ENCODE measurements around the gene PROK1.

The PROK1 gene

DNA sequence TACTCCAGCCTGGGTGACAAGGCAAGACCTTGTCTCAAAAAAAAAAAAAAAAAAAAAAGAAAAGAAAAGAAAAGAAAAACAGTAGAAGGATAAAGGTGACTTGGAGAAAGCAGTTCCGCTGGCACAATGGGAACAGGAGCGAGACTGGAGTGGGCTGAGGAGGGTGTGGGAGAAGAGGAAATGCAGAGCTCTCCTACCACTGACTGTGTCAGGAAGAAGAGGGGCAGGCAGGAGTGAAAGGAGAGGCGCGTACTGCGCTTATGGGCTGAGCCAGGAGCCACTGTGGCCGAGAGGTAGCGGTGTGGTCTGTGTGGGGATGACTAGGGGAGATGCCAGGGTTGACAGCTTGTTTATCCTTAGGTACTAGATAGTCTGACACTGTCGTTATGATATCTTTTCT is 6.4 kb upstream of the PROK1 start:
- TF ChIP-seq, protein P1, sequence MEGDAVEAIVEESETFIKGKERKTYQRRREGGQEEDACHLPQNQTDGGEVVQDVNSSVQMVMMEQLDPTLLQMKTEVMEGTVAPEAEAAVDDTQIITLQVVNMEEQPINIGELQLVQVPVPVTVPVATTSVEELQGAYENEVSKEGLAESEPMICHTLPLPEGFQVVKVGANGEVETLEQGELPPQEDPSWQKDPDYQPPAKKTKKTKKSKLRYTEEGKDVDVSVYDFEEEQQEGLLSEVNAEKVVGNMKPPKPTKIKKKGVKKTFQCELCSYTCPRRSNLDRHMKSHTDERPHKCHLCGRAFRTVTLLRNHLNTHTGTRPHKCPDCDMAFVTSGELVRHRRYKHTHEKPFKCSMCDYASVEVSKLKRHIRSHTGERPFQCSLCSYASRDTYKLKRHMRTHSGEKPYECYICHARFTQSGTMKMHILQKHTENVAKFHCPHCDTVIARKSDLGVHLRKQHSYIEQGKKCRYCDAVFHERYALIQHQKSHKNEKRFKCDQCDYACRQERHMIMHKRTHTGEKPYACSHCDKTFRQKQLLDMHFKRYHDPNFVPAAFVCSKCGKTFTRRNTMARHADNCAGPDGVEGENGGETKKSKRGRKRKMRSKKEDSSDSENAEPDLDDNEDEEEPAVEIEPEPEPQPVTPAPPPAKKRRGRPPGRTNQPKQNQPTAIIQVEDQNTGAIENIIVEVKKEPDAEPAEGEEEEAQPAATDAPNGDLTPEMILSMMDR (IDR thresholded peaks at IDR 0.05; ENCODE audit: insufficient read depth, missing control alignments) = no peak
- FAIRE-seq (no peak), DNase-seq (ENCODE audit: insufficient read length, low spot score) (no peak)

DNA sequence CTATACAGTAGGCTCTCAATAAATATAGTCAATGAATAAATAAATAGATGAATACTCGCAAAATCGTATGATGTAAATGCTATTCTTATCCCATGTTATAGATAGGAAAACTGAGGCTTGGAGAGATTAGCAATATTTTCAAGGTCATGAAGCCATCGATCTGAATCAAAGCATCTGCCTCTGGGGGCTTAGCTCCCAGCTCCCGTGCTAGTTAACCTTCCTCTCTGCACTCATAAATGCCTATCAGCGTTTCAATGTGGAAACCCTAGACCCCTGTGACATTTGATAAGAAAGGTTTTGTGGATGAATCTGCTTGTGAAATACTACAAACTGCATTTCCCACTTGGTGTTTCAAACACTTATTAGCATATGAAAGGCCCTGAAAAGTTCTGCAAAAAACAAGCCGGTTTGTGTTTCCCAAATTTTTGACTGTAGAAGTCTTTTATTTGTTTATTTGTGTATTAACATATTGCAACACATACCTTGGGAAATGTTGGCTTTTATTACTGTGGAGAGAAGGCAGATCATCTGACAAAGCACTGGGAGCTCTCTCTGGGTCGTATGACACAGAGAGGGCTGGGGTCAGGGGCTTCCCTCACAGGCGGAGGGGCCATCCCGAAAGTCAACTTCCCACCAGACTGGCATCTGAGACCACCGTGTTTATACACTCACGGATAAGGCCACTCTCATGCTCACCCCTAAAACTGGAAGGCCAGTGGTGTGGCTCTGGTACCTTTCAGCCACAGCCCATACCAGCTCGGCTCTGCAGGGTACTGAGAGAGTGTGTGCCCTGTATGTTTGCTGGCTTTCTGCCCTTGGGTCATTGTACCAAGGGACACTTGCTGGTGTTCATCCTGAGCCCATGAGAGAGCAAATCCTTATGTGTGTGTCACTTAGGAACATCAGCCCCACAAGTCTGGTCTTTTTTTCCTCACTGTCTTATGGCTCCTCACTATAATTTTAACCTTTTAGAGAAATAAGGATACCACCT is 993 bp upstream of the PROK1 start:
- DNase-seq (ENCODE audit: insufficient read length, low spot score) (no peak), FAIRE-seq (no peak)
- TF ChIP-seq, protein P1 (IDR thresholded peaks at IDR 0.05; ENCODE audit: insufficient read depth, missing control alignments) = no peak

DNA sequence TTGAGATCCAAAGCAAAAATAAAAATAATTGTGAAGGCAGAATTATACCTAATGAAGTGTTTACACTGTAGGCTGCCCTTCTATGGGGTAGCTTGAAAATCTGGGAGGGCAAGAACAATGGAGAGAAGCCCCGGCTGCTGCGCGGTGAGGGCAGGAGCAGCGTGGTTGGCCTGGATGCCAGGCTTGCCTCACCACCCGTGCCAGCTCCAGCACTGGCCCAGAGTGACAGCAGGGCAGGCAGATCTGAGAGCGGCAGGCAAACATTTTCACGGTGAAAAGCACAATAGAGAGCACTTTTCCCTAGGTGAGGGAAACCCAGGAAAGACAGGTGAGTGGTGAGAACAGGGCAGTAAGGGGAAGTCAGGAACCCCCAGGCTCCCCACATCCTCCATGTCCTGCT is 1.4 kb downstream of the PROK1 start:
- TF ChIP-seq, protein P1 (IDR thresholded peaks at IDR 0.05; ENCODE audit: insufficient read depth, missing control alignments) = no peak
- no peak for DNase-seq (ENCODE audit: insufficient read length, low spot score)

DNA sequence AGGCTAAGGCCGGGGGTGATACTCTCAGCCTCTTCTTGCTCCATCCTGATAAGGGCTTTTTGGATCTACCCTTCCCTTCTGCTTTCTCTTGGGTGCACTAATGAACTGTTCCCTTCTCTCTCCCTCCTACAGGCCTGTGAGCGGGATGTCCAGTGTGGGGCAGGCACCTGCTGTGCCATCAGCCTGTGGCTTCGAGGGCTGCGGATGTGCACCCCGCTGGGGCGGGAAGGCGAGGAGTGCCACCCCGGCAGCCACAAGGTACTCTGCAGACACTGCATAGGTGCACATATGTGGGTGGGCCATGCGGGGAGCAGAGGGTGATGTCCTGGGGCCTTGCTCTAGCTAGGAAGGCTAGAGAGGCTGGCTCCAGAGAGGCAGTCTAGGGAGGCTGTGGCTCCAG is 2.9 kb downstream of the PROK1 start:
- TF ChIP-seq, protein P1 (IDR thresholded peaks at IDR 0.05; ENCODE audit: insufficient read depth, missing control alignments) = no peak

More for the DNA sequence above, 1.4 kb downstream of the PROK1 start:
- FAIRE-seq = no peak

DNA sequence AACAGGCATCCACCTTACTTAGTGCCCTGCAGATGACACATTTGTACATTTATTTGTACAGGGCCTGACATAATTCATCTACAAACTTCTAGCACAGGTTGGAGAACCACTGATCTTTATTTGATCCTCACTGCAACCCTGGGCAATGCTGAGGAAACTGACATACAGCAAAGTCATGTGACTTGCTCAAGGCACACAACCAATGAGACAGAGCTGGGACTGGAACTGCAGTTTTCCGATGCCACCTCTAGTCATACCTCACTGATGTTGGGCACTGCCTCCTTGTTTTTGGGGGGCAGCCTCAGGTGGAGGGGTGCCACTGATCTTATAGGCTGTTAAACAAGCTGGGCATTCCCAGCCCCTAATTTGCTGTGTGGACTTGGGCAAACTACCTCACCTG is 3.4 kb downstream of the PROK1 start:
- DNase-seq (ENCODE audit: insufficient read length, low spot score) (no peak), FAIRE-seq (no peak)
- TF ChIP-seq, protein P1 (IDR thresholded peaks at IDR 0.05; ENCODE audit: insufficient read depth, missing control alignments) = no peak

More for the DNA sequence above, 2.9 kb downstream of the PROK1 start:
- DNase-seq (ENCODE audit: insufficient read length, low spot score) = no peak
- no peak for FAIRE-seq

DNA sequence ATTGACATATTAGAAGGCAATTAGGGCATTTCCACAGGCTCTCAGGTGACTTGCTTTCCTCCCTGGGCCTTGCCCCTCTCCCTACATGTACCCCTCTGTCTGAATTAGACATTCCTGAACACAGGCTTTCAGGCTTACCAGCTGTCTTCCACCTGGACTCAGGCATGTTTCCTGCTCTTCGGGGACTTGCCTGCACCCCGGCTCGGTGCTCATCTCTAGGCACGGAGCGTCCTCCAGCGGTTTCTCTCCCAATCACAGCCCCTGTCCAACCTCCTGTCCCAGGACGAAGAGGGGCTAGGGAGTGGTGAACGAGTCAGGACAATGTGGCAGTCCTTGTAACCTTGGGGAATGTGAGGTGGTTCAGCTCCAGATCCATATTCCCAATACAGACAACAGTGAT is 4.2 kb downstream of the PROK1 start:
- FAIRE-seq = no peak
- TF ChIP-seq, protein P1 (IDR thresholded peaks at IDR 0.05; ENCODE audit: insufficient read depth, missing control alignments) = no peak
- DNase-seq (ENCODE audit: insufficient read length, low spot score) = no peak

DNA sequence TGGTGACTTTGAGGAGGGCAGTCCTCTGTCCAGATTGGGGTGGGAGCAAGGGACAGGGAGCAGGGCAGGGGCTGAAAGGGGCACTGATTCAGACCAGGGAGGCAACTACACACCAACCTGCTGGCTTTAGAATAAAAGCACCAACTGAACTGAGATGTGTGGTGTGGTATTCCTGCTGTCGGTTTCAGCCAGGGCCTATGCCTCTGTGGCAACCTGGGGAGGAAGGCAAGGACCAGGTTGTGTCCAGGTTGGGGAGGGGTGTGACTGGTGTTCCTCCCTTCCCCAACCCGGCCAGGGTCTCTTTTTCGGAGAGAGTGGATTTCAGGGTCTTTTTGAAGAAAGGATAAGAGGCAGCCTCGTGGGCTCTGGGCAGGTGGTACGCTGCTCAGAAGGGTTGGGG is 6.3 kb downstream of the PROK1 start:
- DNase-seq (ENCODE audit: insufficient read length, low spot score) (no peak), FAIRE-seq (no peak)
- TF ChIP-seq, protein P1 (IDR thresholded peaks at IDR 0.05; ENCODE audit: insufficient read depth, missing control alignments) = no peak
